HL-60 (cell line): ENCODE measurements around the gene ART1.

ENCODE experiments used
- CTCF ChIP-seq: IDR thresholded peaks from one replicate; pipeline ENCODE4 v1.5.1; 2011; ENCODE audit warnings: low read length, control low read depth, inconsistent platforms; ENCODE audit not compliant: insufficient read depth
- GABPA ChIP-seq: IDR thresholded peaks from 2 replicates; pipeline ENCODE4 v1.6.1; 2012; ENCODE audit warnings: low read depth
- POLR2AphosphoS5 ChIP-seq: IDR thresholded peaks from 2 replicates; pipeline ENCODE4 v1.6.1; 2012; ENCODE audit warnings: low read depth
- SPI1 ChIP-seq: IDR thresholded peaks from 2 replicates; pipeline ENCODE4 v1.6.1; 2012; ENCODE audit warnings: low read depth, mild to moderate bottlenecking, borderline replicate concordance
- TF ChIP-seq, protein P1 (sequence below): IDR thresholded peaks from 2 replicates; pipeline ENCODE4 v1.6.1; 2012; ENCODE audit warnings: low read depth; ENCODE audit not compliant: insufficient replicate concordance

DNA sequence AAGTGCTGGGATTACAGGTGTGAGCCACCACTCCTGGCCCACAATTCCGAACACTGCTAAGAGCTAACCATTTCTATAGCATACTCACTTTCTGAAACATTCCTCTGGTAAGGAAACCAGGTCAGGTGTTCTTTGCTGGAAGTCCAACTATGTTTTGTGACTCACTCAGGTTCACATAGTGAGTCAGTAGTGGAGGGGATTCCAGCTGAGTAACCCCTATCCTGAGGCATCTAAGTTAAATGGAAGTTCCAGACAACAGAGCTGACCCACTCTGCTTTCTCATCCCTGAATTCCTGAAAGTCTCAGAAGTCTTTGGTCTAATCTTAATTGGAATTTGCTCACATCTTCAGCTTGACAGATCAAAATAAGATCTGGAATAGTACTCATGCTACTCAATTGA lies 29.3 kb downstream of the ART1 start:
- TF ChIP-seq POLR2AphosphoS5 = no peak
- no peak for TF ChIP-seq CTCF
- no peak for TF ChIP-seq SPI1
- TF ChIP-seq, protein P1, sequence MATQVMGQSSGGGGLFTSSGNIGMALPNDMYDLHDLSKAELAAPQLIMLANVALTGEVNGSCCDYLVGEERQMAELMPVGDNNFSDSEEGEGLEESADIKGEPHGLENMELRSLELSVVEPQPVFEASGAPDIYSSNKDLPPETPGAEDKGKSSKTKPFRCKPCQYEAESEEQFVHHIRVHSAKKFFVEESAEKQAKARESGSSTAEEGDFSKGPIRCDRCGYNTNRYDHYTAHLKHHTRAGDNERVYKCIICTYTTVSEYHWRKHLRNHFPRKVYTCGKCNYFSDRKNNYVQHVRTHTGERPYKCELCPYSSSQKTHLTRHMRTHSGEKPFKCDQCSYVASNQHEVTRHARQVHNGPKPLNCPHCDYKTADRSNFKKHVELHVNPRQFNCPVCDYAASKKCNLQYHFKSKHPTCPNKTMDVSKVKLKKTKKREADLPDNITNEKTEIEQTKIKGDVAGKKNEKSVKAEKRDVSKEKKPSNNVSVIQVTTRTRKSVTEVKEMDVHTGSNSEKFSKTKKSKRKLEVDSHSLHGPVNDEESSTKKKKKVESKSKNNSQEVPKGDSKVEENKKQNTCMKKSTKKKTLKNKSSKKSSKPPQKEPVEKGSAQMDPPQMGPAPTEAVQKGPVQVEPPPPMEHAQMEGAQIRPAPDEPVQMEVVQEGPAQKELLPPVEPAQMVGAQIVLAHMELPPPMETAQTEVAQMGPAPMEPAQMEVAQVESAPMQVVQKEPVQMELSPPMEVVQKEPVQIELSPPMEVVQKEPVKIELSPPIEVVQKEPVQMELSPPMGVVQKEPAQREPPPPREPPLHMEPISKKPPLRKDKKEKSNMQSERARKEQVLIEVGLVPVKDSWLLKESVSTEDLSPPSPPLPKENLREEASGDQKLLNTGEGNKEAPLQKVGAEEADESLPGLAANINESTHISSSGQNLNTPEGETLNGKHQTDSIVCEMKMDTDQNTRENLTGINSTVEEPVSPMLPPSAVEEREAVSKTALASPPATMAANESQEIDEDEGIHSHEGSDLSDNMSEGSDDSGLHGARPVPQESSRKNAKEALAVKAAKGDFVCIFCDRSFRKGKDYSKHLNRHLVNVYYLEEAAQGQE = no peak
- TF ChIP-seq GABPA = no peak
